Neural cell (in vitro differentiated cells): ENCODE measurements around the gene GSE1.

ENCODE experiments used
- CTCF ChIP-seq: fragments of 450-650 bp; IDR thresholded peaks from 2 replicates; pipeline ENCODE4 v1.5.1; 2014; ENCODE audit warnings: antibody characterized with exemption, mild to moderate bottlenecking, moderate library complexity; ENCODE audit not compliant: poor library complexity, severe bottlenecking
- EP300 ChIP-seq: fragments of 450-650 bp; conservative IDR thresholded peaks from 2 replicates; pipeline ENCODE4 v1.6.1; 2014; ENCODE audit warnings: antibody characterized with exemption, mild to moderate bottlenecking, moderate library complexity; ENCODE audit not compliant: poor library complexity, severe bottlenecking
- EZH2 ChIP-seq: fragments of 200-600, 300-800 bp; shearing (Covaris generic), sonication (generic); IDR thresholded peaks from 2 replicates; pipeline ENCODE4 v1.6.1; 2014; ENCODE audit warnings: antibody characterized with exemption, low read length, borderline replicate concordance, mild to moderate bottlenecking; ENCODE audit not compliant: insufficient read depth, poor library complexity, severe bottlenecking
- POLR2AphosphoS5 ChIP-seq: IDR thresholded peaks from 2 replicates; pipeline ENCODE4 v1.6.1; 2012
- RAD21 ChIP-seq: fragments of 450-650 bp; conservative IDR thresholded peaks from 2 replicates; pipeline ENCODE4 v1.6.1; 2014; ENCODE audit warnings: antibody characterized with exemption, mild to moderate bottlenecking, moderate library complexity
- REST ChIP-seq: IDR thresholded peaks from 2 replicates; pipeline ENCODE4 v1.6.1; 2012; ENCODE audit warnings: borderline replicate concordance
- SMC3 ChIP-seq: fragments of 450-650 bp; conservative IDR thresholded peaks from 2 replicates; pipeline ENCODE4 v1.6.1; 2014; ENCODE audit warnings: antibody characterized with exemption, mild to moderate bottlenecking, moderate library complexity; ENCODE audit not compliant: poor library complexity

GRCh38 chr16:85608887-85609286, 4.2 kb upstream of the GSE1 start:
- no peak for TF ChIP-seq REST
- TF ChIP-seq CTCF: no peak
- TF ChIP-seq EZH2: no peak
- no peak for TF ChIP-seq RAD21
- no peak for TF ChIP-seq SMC3
- no peak for TF ChIP-seq POLR2AphosphoS5
- no peak for TF ChIP-seq EP300
